NT2/D1 (cell line): Measurements from ENCODE around the gene ZDHHC7.

Experiments used
- DNase-seq: peaks from one replicate; pipeline ENCODE4 v3.0.0-alpha.2; 2011; ENCODE audit warnings: low read depth, low spot score
- H3K27me3 ChIP-seq: 2 replicates; pipeline ENCODE4 v1.6.0; 2011; ENCODE audit warnings: mild to moderate bottlenecking; ENCODE audit not compliant: insufficient read length, insufficient read depth
- H3K36me3 ChIP-seq: 2 replicates; pipeline ENCODE4 v1.6.1; 2011; ENCODE audit warnings: mild to moderate bottlenecking, low read length, mixed read lengths; ENCODE audit not compliant: insufficient read depth, insufficient read length
- H3K4me1 ChIP-seq: 2 replicates; pipeline ENCODE4 v1.5.1; 2011; ENCODE audit not compliant: insufficient read depth, insufficient read length
- H3K4me3 ChIP-seq: 2 replicates; pipeline ENCODE4 v1.5.1; 2011; ENCODE audit warnings: low read depth; ENCODE audit not compliant: insufficient read length
- H3K9ac ChIP-seq: 2 replicates; pipeline ENCODE4 v1.6.0; 2011; ENCODE audit warnings: low read depth; ENCODE audit not compliant: insufficient read length
- H3K9me3 ChIP-seq: 2 replicates; pipeline ENCODE4 v1.5.1; 2011; ENCODE audit warnings: mild to moderate bottlenecking, low read length; ENCODE audit not compliant: insufficient read depth
- SUZ12 ChIP-seq: IDR thresholded peaks from 2 replicates; pipeline ENCODE4 v1.6.1; 2011; ENCODE audit not compliant: insufficient read length, insufficient read depth; ENCODE audit errors: extremely low read depth
- YY1 ChIP-seq: IDR thresholded peaks from 2 replicates; pipeline ENCODE4 v1.6.1; 2011; ENCODE audit not compliant: insufficient read length, insufficient read depth
- ZNF274 ChIP-seq: IDR thresholded peaks from 2 replicates; pipeline ENCODE4 v1.6.1; 2011; ENCODE audit warnings: mild to moderate bottlenecking, low read depth, low read length

Gene ZDHHC7

DNA sequence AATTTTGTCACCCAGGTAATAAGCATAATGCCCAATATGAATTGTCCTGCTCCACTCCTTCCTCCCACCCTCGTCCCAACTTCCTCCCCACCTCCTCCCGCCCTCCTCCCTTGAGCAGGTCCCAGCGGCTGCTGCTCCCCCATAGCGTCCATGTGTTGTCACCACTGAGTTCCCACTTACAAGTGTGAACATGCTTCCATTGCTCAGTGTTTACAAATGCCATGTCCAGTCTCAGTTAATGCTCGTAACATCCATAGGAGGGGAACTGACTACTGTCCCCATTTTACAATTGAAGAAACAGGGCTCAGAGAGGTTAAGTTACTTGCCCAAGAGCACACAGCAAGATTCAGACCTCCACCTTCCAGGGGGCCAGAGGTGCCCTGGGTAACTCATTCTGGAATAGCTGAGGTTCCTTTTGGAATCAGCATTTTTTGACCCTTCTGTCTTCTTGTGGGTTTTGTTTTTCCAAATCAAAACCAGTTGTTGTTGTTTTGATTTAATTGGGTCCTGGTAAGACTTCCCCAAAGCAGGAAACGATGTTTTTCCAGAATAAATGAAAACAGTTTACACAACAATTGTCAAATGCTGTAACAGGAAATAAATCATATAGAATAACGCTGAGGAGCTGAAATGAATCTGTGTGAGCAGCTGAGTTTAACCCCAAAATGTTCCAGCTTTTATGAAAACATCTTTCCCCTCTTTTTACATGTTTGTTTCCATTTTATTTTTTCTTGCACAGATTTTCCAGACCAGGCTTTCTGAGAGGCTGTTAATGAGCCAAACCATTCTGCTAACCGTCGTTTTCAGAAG is 73.9 kb downstream of the ZDHHC7 start:
- H3K36me3 ChIP-seq, result no peaks in the 10 kb centered on the region
- no peaks in the 10 kb centered on the region for H3K9me3 ChIP-seq
- no peak overlapping the region for H3K9ac ChIP-seq
- DNase-seq, result no peak
- TF ChIP-seq YY1, result no peak
- no peak for TF ChIP-seq ZNF274
- no peak for TF ChIP-seq SUZ12
- H3K27me3 ChIP-seq, result no peaks in the 10 kb centered on the region
- H3K4me1 ChIP-seq, result no peaks in the 10 kb centered on the region
- H3K4me3 ChIP-seq, result no peak overlapping the region

GRCh38 chr16:84933774-84934631 is 77.3 kb downstream of the ZDHHC7 start:
- Histone ChIP-seq H3K9ac (no peak overlapping the region), H3K4me3 (no peak overlapping the region)

GRCh38 chr16:84932681-84933080 is 78.7 kb downstream of the ZDHHC7 start:
- TF ChIP-seq ZNF274, result no peak
- TF ChIP-seq SUZ12, result no peak
- no peak for TF ChIP-seq YY1
- Histone ChIP-seq H3K9ac (no peak overlapping the region), H3K36me3 (no peaks in the 10 kb centered on the region), H3K4me3 (no peak overlapping the region), H3K9me3 (no peaks in the 10 kb centered on the region), H3K27me3 (no peaks in the 10 kb centered on the region), H3K4me1 (peaks cover 9% of the 10 kb centered on the region)
- DNase-seq, result no peak

More at GRCh38 chr16:84933774-84934631, 77.3 kb downstream of the ZDHHC7 start:
- no peaks in the 10 kb centered on the region for H3K9me3 ChIP-seq
- H3K36me3 ChIP-seq, result no peaks in the 10 kb centered on the region
- TF ChIP-seq YY1 (no peak), SUZ12 (no peak), ZNF274 (no peak)
- H3K4me1 ChIP-seq, result peaks cover 9% of the 10 kb centered on the region
- H3K27me3 ChIP-seq, result no peaks in the 10 kb centered on the region
- no peak for DNase-seq

GRCh38 chr16:84931506-84931905 is 79.8 kb downstream of the ZDHHC7 start:
- no peak for TF ChIP-seq YY1
- TF ChIP-seq SUZ12, result no peak
- no peak for TF ChIP-seq ZNF274
- no peaks in the 10 kb centered on the region for H3K27me3 ChIP-seq

GRCh38 chr16:84931107-84931494 is 80.2 kb downstream of the ZDHHC7 start:
- Histone ChIP-seq H3K9me3 (no peaks in the 10 kb centered on the region), H3K9ac (no peak overlapping the region), H3K4me3 (no peak overlapping the region), H3K4me1 (peaks cover 9% of the 10 kb centered on the region), H3K27me3 (no peaks in the 10 kb centered on the region), H3K36me3 (no peaks in the 10 kb centered on the region)
- no peak for DNase-seq
- no peak for TF ChIP-seq ZNF274
- no peak for TF ChIP-seq YY1
- TF ChIP-seq SUZ12, result no peak

More at GRCh38 chr16:84931506-84931905, 79.8 kb downstream of the ZDHHC7 start:
- no peak for DNase-seq
- Histone ChIP-seq H3K9ac (no peak overlapping the region), H3K9me3 (no peaks in the 10 kb centered on the region), H3K36me3 (no peaks in the 10 kb centered on the region), H3K4me3 (no peak overlapping the region), H3K4me1 (peaks cover 9% of the 10 kb centered on the region)

DNA sequence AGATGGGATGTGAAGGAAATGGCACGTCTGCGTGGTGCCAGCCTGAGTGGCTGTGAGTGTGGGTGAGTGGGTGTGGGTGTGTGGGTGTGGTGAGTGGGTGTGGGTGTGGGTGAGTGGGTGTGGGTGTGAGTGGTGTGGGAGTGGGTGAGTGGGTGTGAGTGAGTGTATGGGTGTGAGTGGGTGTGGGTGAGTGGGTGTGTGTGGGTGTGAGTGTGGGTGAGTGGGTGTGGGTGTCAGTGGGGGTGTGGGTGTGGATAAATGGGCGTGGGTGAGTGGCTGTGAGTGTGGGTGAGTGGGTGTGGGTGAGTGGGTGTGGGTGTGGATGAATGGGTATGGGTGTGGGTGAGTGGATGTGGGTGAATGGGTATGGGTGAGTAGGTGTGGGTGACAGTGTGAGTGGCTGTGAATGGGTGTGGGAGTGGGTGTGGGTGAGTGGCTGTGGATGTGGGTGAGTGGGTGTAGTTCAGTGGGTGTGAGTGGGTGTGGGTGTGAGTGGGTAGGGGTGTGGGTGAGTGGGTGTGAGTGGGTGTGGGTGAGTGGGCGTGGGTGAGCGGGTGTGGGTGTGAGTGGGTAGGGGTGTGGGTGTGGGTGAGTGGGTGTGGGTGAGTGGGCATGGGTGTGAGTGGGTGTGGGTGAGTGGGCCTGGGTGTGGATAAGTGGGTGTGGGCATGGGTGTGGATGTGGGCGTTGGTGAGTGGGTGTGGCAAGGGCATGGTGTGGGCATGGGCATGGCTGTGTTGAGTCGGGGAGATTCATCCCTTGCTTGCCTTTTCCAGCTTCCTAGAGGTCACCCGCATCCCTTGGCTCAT is 80.8 kb downstream of the ZDHHC7 start:
- H3K27me3 ChIP-seq, result no peaks in the 10 kb centered on the region
- no peak overlapping the region for H3K4me3 ChIP-seq
- no peaks in the 10 kb centered on the region for H3K36me3 ChIP-seq
- TF ChIP-seq ZNF274 (no peak), SUZ12 (no peak), YY1 (no peak)
- no peak overlapping the region for H3K9ac ChIP-seq
- no peaks in the 10 kb centered on the region for H3K9me3 ChIP-seq
- DNase-seq, result no peak
- H3K4me1 ChIP-seq, result peaks cover 13% of the 10 kb centered on the region
